Stimulated activated CD8-positive, alpha-beta memory T cell treated with anti-CD3 and anti-CD28 coated beads, Interleukin-4, amount 100 ng/mL, for 4 hours (primary cell): ENCODE measurements around the gene NAXD.
"Not testable (repeated sequence)": the region's sequence is repeated elsewhere in the genome, so short reads cannot be mapped to it uniquely, and the experiment has no call there.

Experiments used
- DNase-seq, 2 donors: peaks; one replicate each; pipeline ENCODE4 v3.0.0-alpha.2; 2020; ENCODE audit warnings: low read depth in 2 of 2, low spot score in 1 of 2

Gene NAXD

DNA sequence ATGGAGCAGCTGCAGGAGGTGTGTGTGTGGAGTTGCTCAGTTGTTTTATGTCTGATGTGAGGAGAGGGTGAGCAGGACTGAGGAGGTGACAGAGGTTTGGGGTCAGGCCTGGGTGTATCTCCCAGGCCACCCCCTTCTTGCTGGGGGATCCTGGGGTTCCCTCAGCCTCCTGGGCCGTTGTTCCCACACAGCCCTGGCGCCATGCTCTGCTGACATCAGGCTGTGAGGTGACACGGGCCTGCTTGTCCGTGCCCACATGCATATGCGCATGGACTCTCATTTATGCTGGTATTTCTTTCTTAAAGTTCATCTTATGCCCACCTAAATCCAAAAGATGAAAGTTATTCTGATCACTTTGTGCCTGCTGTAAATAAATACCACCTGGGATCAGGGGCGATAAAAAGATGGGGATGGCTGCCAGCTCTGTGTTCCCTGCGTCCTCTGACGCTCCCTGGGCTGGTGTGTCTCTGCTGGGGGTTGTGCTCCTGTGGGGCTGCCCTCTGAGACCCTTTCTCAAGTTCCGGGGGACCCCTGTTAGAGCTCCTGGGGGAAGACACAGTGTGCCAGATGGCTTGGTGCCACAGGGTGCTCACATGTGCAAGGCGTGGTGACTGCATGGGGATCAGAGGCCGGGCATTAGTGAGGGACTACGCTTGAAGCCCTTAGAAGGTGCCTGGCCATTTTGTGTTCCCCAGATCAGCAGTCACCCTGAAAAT, 12.6 kb downstream of the NAXD start:
- DNase-seq, result no peak

DNA sequence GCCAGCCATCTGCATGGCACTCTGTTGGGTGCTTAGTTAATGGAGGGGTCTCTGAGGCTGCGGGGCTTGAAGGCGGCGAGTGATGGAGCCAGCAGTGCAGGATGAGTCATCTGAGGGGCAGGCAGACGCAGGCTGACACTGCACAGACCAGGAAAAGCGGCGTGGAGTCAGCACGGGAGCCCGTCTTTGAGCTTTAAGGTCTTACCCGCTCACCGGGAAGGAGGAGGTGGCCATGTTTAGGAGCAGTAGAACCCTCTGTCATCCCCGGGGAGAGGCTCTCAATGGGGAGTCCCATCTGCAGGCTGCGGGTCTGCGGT, 13.1 kb downstream of the NAXD start:
- no peak for DNase-seq

DNA sequence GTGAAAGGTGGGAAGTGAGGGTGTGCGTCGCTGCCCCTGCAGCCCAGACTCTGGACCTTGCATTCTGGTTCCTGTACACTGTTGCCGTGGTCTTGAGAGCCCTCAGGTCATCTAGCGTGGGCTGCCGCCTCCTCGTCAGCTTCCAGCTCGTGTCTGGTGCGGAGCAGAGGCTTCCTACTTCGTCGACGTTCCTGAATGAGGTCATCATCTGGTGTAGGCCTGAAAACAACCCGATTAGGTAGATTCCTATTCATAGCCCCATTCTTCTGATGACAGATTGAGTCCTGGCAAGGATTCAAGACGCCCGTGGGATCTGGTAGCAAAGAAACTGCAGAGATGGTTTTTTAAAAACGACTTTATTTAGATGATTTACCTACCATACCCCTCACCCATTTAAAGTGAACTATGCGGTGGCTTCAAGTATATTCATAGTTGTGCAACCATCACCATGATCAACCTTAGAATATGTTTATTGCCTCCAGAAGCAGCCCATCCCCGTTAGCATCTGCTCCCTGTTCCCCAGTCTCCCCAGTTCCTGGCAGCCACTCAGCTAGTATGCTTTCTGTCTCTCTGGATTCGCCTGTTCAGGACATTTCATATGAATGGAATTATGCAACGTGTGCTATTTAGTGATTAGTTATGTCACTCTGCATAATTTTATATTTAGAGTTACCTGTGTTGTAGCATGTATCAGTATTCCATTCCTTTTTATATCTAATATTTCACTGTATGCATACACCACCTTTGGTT, 13.8 kb downstream of the NAXD start:
- no peak for DNase-seq

DNA sequence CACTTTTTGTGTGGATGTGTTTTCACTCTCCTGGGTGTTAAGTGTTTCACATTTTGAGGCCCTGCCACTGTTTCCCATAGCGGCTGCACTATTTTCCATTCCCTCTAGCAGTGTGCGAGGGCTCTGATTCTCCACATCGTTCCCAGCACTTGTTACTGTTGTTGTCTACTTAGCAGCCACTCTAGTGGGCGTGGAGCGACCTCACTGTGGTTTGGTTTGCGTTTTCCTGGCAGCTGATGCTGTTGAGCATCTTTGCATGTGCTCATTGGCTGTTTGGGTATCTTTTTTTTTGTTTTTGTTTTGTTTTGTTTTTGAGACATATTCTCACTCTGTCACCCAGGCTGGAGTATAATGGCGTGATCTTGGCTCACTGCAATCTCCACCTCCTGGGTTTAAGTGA, 14.4 kb downstream of the NAXD start:
- DNase-seq, result no peak

DNA sequence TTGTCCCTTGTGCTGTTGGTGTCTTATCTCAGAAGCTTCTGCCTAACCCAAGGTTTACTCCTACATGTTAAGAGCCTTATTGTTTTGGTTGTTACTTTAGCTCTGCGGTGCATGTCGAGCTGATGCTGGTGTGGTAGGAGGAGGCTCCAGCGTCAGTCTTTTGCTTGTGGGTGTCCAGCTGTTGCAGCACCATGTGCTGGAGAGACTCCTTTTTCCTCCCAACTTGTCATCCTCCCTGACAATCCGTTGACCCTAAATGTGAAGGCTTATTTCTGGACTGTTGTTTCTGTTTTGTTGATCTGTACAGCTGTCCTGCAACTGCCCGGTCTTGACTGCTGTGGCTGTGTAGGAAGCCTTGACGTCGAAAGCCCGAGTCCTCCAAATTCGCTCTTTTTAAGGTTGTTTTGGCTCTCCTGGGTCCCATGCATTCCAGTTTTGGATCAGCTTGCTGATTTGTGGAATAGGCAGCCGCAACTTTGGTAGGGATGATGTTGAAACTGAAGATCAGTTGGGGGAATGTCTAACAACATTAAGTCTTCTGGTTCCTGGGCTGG, 15.3 kb downstream of the NAXD start:
- no peak for DNase-seq

DNA sequence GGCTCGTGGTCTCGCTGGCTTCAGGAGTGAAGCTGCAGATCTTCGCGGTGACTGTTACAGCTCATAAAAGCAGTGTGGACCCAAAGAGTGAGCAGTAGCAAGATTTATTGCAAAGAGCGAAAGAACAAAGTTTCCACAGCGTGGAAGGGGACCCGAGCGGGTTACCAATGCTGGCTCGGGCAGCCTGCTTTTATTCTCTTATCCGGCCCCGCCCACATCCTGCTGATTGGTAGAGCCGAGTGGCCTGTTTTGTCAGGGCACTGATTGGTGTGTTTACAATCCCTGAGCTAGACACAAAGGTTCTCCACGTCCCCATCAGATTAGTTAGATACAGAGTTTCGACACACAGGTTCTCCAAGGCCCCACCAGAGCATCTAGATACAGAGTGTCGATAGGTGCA, 16.9 kb downstream of the NAXD start:
- not testable (repeated sequence) for DNase-seq

DNA sequence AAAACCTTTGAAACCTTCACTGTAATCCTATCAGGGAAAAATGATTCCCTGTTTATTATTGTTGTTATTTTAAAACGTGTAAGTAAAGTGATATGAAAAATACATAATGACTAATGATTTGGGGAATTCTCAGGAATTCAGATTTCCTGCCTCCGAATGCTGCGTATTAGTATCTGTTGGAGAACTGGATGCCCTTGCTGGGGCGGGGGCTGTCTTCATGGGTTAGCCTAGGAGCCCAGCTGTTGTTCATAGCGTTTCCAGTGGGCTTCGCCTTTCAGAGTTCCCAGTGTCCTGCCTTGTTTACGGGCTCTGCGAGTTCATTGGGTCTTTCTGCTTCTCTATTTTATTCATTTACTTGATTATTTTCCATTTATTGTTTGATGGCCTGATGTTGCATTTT, 18.4 kb downstream of the NAXD start:
- DNase-seq, result no peak

DNA sequence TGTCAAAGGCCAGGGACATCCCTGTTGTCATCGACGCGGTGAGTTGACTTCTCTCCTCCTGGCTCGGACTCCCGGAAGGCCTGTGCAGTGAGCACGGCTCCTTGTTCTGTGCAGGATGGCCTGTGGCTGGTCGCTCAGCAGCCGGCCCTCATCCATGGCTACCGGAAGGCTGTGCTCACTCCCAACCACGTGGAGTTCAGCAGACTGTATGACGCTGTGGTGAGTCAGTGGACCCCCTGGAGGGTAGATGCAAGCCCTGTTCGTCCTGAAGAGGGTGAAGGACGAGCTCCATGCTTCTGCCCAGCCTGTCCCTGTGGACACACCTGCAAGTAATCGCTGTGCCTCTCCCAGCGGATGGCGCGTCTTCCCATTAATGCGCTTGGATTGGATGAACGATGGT, 19.2 kb downstream of the NAXD start:
- DNase-seq, result no peak

DNA sequence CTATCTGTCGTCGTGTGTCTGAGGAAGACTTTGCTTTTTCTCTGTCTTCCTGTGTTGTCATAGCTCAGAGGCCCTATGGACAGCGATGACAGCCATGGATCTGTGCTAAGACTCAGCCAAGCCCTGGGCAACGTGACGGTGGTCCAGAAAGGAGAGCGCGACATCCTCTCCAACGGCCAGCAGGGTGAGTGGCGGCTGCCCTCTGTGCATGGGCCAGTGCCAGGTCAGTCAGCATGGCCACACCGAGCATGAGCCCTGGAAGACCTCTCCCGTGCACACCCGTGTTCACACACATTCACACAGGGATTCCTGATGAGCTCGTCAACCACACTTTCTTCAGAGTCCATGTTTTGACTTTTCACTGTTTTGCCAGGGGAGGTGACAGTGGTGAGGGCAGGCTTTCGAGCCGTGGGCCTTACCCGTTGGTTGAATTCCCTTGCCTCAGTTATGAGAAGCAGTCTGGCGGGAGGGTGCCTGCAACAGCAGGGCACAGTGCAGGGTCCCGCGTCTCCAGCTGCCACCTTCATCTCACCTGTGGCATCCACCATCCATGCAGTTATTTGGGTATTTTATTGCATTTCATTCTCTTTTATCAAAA, 20.2 kb downstream of the NAXD start:
- DNase-seq, result no peak

DNA sequence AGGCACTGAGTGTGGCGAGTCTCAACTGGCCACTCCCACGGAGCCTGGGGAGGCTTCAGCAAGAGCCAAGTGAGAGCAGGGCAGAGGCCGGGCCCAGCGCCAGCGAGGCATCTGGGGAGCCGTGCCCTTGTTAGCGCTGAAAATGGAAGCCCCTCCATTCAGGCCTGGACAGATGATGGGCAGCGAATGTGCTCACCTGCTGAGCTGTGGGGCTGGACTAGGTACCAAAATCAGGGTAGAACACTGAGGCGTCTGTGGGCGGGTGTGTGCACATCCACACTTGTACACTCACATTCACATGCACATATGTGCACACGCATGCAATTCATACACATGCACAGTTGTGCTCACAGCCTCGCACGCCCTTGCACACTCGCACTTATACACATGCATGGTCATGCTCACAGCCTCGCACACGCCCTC, 20.7 kb downstream of the NAXD start:
- no peak for DNase-seq

DNA sequence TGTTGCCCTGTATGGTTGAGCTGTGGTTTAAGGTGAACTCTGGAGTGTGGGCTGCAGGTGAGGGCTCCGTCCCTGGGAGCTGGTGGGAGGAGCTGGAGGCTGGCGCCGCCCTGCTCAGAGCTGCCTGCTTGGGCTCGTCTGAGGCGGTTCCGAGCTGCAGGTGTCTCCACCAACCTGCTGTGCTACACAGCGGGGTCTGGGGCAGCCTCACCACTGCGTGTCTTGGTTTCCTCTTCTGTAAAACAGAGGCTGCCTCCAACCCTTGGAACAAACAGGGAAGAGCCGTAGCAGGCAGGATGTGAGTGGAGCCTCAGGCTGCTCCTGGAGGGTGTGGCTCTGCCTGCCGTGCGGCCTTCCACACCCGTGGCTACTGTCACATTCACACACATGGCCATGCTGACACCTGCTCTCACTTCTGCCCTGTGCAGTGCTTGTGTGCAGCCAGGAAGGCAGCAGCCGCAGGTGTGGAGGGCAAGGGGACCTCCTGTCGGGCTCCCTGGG, 21.4 kb downstream of the NAXD start:
- DNase-seq, result no peak

DNA sequence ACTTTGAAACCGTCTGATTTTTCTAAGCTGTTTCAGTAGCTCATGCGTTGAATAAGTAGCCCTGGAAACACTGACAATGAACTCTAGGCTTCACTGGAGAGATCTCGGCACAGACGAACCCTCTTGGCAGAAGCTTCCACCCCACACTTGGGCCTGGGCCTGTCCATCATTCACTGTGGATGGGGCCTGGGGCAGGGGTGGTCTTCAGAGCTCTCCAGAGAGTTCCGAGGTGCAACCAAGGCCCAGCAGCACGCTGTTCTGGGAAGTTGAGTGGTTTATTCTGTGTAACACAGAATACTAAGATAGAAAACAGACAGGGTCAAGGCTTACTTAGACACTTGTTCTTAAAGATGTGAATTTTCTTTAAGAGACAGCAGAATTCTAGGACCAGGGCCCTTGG, 21.9 kb downstream of the NAXD start:
- DNase-seq, result no peak

DNA sequence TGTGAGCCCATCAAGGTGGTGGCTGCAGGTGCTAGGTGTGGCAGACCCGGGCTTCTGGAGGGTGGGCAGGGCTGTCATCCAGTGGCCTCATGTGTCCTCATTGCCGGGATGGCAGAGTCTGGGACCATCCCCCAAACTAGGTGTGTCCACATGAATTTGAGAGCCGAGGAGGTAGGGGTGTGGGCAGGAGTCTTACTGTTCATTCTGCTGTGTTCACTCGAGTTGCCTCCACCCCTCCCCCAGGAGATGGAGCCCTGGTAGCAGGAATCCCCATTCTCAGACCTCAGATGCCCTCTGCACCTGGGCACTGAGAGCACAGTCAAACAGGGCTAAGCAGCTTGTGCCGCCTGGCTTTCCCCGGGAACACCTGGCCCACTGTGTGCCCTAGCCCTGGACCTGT, 22.4 kb downstream of the NAXD start:
- DNase-seq, result no peak

DNA sequence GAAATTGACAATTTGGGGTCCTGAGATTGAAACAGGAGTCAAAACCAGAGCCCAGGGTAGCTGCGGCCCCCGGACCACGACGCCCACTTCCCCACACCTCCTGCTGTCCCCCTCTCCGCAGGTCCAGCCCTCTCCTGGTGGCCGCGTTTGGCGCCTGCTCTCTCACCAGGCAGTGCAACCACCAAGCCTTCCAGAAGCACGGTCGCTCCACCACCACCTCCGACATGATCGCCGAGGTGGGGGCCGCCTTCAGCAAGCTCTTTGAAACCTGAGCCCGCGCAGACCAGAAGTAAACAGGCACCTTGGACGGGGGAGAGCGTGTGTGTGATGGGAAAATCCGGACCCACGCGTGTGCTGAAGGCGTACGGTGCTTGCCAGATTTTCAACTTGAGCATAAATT, 22.9 kb downstream of the NAXD start:
- no peak for DNase-seq

DNA sequence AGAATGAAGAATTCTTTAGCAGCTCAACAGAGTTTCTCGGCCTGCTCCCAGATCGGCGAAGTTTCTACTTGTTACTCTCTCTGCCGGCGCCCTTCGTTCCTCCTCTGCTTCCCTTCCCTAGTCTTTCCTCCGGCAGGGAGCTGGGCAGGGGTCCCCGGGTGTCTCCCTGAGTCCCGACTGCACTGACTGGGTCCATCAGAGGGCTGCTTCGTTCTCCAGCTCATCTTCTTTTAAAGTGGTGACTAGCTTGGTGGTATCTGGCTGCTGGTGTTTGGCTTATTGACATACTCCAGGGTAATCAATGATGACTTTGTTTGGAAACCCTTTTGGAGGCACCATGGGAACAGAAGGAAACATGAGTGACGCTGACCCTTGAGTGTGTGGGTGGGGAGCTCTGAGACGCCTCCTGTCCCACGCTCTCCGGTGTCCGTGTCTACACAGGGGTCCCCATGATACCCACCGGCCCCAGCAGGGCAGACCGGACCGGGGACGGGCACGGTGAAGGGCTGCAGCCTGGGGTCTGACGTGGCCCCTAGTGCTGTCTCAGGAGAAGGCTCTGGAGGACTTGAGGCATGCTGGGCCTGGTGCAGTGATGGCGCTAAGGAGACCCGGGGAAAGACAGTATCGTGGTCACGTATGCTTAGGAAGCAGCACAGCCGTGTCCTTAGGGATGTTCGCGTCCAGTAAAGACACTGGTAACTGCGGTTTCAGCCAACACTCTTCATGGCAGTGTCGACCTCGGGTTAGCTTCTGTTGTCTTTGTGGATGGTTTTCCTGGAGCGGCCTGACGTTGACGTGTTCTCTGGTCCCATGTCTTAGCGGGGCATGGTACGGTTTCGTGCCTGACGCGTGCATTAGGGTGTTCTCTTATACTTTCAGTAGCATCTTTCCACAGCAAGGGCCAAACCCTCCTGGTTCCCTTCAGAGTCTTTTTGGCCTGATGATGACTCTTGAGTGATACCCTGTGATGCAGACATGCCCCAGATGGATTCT, 23.8 kb downstream of the NAXD start:
- DNase-seq, result no peak

DNA sequence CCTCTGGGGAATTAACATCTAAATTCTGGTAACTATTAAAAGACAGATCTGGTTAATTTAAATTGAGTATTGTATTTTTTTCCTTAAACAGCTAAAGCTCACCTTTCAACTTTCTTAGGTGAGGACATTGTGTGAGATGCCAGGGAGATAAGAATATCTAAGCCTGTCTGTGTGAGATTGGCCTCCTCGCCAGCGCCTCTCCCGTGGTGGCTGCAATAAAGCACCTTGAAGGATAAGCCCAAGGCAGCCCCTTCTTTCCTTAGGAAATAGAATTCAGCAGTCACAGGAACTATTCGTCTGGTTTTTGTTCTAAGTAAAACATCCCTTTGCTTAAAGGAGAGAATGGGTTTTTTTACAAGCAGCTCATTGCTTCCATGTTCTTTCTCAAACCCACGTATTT, 24.6 kb downstream of the NAXD start:
- DNase-seq, result no peak

DNA sequence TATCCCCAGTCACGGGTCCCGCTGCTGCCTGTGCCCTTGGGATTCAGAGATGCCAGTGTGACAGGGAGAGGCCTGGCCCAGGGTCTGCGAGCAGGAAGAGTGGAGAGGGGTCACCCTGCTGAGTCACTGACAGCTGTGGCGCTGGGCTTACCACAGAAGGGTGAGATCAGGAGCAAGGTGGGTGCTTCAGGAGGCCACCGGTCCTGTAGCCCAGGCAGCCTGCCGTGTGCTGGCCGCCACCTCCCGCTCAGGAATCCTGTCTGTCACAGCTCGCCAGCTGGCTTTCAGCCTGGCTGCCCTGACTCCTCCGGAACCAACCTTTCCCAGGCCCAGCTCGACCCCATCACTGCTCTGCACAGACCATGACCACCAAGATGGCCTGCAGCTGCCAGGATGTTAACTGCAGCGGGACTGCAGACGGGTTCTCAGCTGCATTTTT, 25.3 kb downstream of the NAXD start:
- no peak for DNase-seq

DNA sequence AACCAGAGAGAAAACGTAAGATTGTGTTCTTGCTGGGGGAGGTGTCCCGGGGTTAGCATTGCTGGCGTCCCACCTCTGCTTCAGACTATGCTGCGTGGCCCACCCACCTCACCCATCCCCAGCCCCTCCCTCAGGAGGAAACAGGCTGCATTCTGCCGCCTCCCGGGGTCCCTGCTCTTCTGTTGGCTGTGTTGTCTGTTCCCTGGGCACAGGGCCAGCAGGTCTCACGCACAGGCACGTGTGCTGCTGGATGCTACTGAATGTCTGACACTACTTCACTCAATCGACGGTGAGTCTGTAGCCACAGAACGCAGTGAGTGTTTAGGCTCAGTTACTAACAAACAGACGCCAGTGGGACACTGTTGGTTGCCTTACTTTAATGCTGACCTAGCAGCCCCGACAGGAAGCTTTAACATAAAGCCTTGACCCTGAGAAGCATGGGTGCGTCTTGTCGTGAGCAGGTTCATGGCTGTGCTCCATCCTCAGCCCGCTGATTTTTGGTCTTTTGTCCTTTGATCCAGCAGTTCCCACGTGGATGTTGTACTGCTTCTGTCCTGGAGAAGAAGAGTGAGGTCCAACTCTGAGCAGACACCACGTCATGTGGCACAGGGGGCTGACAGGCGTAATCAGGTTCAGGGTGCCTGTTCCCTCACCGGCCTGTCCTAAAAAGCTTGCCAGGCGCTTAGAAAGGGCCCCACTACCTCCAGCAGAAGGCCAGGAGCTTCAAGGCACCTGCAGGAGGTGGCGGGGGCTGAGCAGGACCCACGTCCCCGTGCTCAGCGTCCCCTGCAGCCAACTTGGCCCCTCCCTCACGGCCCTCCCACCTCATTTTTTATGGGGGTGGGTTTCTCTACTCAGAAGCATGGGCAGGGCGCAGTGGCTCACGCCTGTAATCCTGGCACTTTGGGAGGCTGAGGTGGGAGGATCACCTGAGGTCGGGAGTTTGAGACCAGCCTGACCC, 26.0 kb downstream of the NAXD start:
- DNase-seq, result no peak

DNA sequence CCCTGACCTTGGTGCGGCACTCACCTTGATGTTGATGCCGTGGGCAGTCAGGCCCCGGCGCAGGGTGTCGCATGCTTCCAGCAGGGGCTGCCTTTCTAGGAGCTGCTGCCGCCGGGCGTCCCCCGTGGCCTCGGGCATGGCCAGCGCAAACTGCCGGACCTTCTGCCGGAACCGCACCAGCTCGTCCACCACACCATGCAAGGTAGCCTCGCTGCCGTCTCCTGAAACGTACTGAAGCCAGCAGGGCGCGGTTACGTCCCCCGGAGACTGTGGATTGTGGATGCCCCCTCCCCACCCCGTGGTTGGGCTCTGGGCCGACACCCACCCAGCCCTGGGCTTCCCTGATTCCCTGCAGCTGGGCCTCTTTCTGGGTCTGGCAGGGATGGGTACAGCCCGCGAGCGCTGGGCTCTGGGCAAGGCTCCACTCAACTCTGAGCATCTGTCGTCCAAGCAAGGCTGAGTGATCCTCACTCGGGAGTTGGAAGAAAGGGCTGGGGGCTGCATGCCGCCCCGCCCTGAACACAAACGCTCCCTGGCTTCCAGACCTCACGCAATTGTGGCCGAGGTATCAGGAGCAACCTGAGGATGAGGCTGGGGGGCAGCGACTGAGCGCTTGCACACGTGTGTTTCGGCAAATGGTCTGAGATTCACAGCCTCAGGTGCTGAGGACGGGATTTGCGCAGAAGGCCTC, 27.1 kb downstream of the NAXD start:
- DNase-seq, result no peak
